Esophagus muscularis mucosa (tissue), 4 donors: Measurements from ENCODE around the gene CCDC83. TPM values are rescaled to one million over a fixed set of nuclear protein-coding genes. Genes with fewer than 3 reads are reported as not detected.

Experiments
- DNase-seq: peaks from one replicate; pipeline ENCODE4 v3.0.0-alpha.2; 2017; ENCODE audit errors: extremely low spot score
- H3K27ac ChIP-seq, 4 donors: fragments of 200-600 bp; sonication (generic); replicated peaks in 1 of 4; 1 replicate in 3 of 4; 2 replicates in 1 of 4; pipeline ENCODE4 v1.5.1; 2016 to 2019; ENCODE audit warnings: mild to moderate bottlenecking in 1 of 4
- H3K27me3 ChIP-seq, 4 donors: fragments of 200-600 bp; sonication (generic); one replicate each; pipeline versions ENCODE4 v1.5.1 to v1.6.0; 2016 to 2019
- H3K36me3 ChIP-seq, 4 donors: fragments of 200-600 bp; sonication (generic); one replicate each; pipeline ENCODE4 v1.5.1; 2016 to 2019
- H3K4me1 ChIP-seq, 4 donors: fragments of 200-600 bp; sonication (generic); one replicate each; pipeline ENCODE4 v1.5.1; 2016 to 2019
- H3K4me3 ChIP-seq, 4 donors: fragments of 200-600 bp; sonication (generic); 1 replicate in 2 of 4; 2 replicates in 2 of 4; pipeline ENCODE4 v1.5.1; 2016 to 2019; ENCODE audit warnings: mild to moderate bottlenecking in 4 of 4, moderate library complexity in 1 of 4
- H3K9me3 ChIP-seq, 4 donors: fragments of 200-600 bp; sonication (generic); 1 replicate in 3 of 4; 2 replicates in 1 of 4; pipeline ENCODE4 v1.5.1; 2016 to 2019
- CTCF ChIP-seq, 3 experiments: fragments of 200-600 bp in 2 of 3; fragments of 450-650 bp in 1 of 3; sonication (generic) in 2 of 3; IDR thresholded peaks; one replicate each; pipeline ENCODE4 v1.5.1; 2017 to 2019; ENCODE audit warnings: antibody characterized with exemption in 3 of 3, mild to moderate bottlenecking in 2 of 3, moderate library complexity in 1 of 3
- EP300 ChIP-seq: sonication (generic); formaldehyde crosslinking; IDR thresholded peaks from one replicate; pipeline ENCODE4 v1.6.1; 2017; ENCODE audit warnings: antibody characterized with exemption
- POLR2A ChIP-seq: fragments of 450-650 bp; IDR thresholded peaks from one replicate; pipeline ENCODE4 v1.6.1; 2017; ENCODE audit warnings: antibody characterized with exemption, moderate library complexity, mild to moderate bottlenecking, low read depth
- POLR2AphosphoS5 ChIP-seq, 2 donors: sonication (generic); formaldehyde crosslinking; IDR thresholded peaks; one replicate each; pipeline ENCODE4 v1.6.1; 2017; ENCODE audit warnings: antibody characterized with exemption in 2 of 2
- WGBS: methylation state at CpG from one replicate; pipeline ENCODE4 v1.1.5; 2018; 5-methylcytosine and 5-hydroxymethylcytosine counted together
- intact Hi-C: fragments of 100-400 bp; cut with DNase I; formaldehyde crosslinking; loops from one replicate; pipeline ENCODE4 v1.15.1; 2023
- total RNA-seq, 4 donors: library from RNA; depleted of rRNA; stranded (reverse); fragments of >200 nt; gene quantifications; one replicate each; pipeline versions ENCODE4 v1.1.0 to v1.2.1, GENCODE V29; 2016

CCDC83 gene
- total RNA-seq, 4 donors from 2014 or later: not detected

GRCh38 chr11:85945788-85946187 lies 90.6 kb downstream of the CCDC83 start:
- DNase-seq: no peak
- Histone ChIP-seq H3K4me1 (peaks cover 21 to 26% (median 23%) of the 10 kb centered on the region in 4 donors), H3K9me3 (no peaks in the 10 kb centered on the region), H3K4me3 (no peak overlapping the region), H3K27ac (no peak overlapping the region), H3K36me3 (no peaks in the 10 kb centered on the region), H3K27me3 (no peaks in the 10 kb centered on the region)
- intact Hi-C loops: no loop called here
- TF ChIP-seq EP300 (no peak), POLR2A (no peak), POLR2AphosphoS5 (IDR thresholded peaks at IDR 0.05) (no peak), CTCF (IDR thresholded peaks at IDR 0.05) (no peak)

- intact Hi-C loops: no loop called here
- TF ChIP-seq POLR2A: no peak
- TF ChIP-seq EP300: no peak
- TF ChIP-seq CTCF (IDR thresholded peaks at IDR 0.05): no peak
- TF ChIP-seq POLR2AphosphoS5 (IDR thresholded peaks at IDR 0.05): no peak
- Histone ChIP-seq H3K4me1 (peaks cover 21 to 26% (median 23%) of the 10 kb centered on the region in 4 donors), H3K36me3 (no peaks in the 10 kb centered on the region), H3K27ac (no peak overlapping the region), H3K9me3 (no peaks in the 10 kb centered on the region), H3K4me3 (no peak overlapping the region), H3K27me3 (no peaks in the 10 kb centered on the region)
- DNase-seq: no peak
Measured at GRCh38 chr11:85946221-85946620, 91.0 kb downstream of the CCDC83 start.

GRCh38 chr11:85947431-85948272 lies 92.5 kb downstream of the CCDC83 start:
- Histone ChIP-seq H3K4me3 (no peak overlapping the region), H3K27me3 (no peaks in the 10 kb centered on the region), H3K9me3 (no peaks in the 10 kb centered on the region), H3K36me3 (no peaks in the 10 kb centered on the region), H3K27ac (peak overlapping the region; percentile 9 to 63 (median 56)), H3K4me1 (peaks cover 21 to 26% (median 23%) of the 10 kb centered on the region in 4 donors)
- 24% methylated on average over 5 of the region's 5 CpGs for WGBS
- peak; percentile 24 to 59 for TF ChIP-seq POLR2AphosphoS5 (IDR thresholded peaks at IDR 0.05)
- no peak for TF ChIP-seq EP300
- intact Hi-C loops: no loop called here
- no peak for DNase-seq

GRCh38 chr11:85948884-85949283 lies 93.7 kb downstream of the CCDC83 start:
- peaks cover 21 to 26% (median 23%) of the 10 kb centered on the region in 4 donors for H3K4me1 ChIP-seq
- H3K36me3 ChIP-seq: peaks cover 0 to 7% (median 0%) of the 10 kb centered on the region in 4 donors
- H3K4me3 ChIP-seq: no peak overlapping the region
- no peak for DNase-seq
- 97% methylated on average over 2 of the region's 2 CpGs for WGBS
- no peak overlapping the region for H3K27ac ChIP-seq
- TF ChIP-seq POLR2AphosphoS5 (IDR thresholded peaks at IDR 0.05) (no peak), POLR2A (no peak), CTCF (IDR thresholded peaks at IDR 0.05) (no peak), EP300 (no peak)
- no peaks in the 10 kb centered on the region for H3K27me3 ChIP-seq
- no peaks in the 10 kb centered on the region for H3K9me3 ChIP-seq
- intact Hi-C loops: no loop called here

- TF ChIP-seq POLR2A: no peak
- no peak for TF ChIP-seq CTCF (IDR thresholded peaks at IDR 0.05)
- no peak for TF ChIP-seq EP300
- no peak for TF ChIP-seq POLR2AphosphoS5 (IDR thresholded peaks at IDR 0.05)
- Histone ChIP-seq H3K4me3 (no peak overlapping the region), H3K27ac (no peak overlapping the region), H3K9me3 (no peaks in the 10 kb centered on the region), H3K27me3 (no peaks in the 10 kb centered on the region), H3K4me1 (peaks cover 26 to 33% (median 28%) of the 10 kb centered on the region in 4 donors), H3K36me3 (peaks cover 0 to 13% (median 6%) of the 10 kb centered on the region in 4 donors)
- WGBS: 73% methylated on average over 1 of the region's 1 CpG
- DNase-seq: no peak
- intact Hi-C loops: no loop called here
Measured at GRCh38 chr11:85949798-85950197, 94.6 kb downstream of the CCDC83 start.
